PFSK-1 (cell line): Measurements from ENCODE around the gene PARD3B.

ENCODE experiments used
- POLR2AphosphoS5 ChIP-seq: IDR thresholded peaks from 2 replicates; pipeline ENCODE4 v1.6.1; 2012; ENCODE audit warnings: low read depth, mild to moderate bottlenecking, control low read depth, low read length, moderate library complexity
- SIN3A ChIP-seq: IDR thresholded peaks from 2 replicates; pipeline ENCODE4 v1.6.1; 2012; ENCODE audit warnings: mild to moderate bottlenecking, low read length, moderate library complexity, borderline replicate concordance; ENCODE audit not compliant: insufficient read depth
- TF ChIP-seq, protein P1 (sequence below), 2 experiments: IDR thresholded peaks; 2 replicates each; pipeline versions ENCODE4 v1.6.1 to v1.8.0; 2011 to 2012; ENCODE audit warnings: low read depth in 2 of 2, low read length in 2 of 2, control low read depth in 1 of 2, inconsistent platforms in 1 of 2, mild to moderate bottlenecking in 1 of 2, moderate library complexity in 1 of 2; ENCODE audit not compliant: insufficient read depth in 1 of 2

GRCh38 chr2:204754898-204755297, 209.6 kb downstream of the PARD3B start:
- TF ChIP-seq, protein P1, sequence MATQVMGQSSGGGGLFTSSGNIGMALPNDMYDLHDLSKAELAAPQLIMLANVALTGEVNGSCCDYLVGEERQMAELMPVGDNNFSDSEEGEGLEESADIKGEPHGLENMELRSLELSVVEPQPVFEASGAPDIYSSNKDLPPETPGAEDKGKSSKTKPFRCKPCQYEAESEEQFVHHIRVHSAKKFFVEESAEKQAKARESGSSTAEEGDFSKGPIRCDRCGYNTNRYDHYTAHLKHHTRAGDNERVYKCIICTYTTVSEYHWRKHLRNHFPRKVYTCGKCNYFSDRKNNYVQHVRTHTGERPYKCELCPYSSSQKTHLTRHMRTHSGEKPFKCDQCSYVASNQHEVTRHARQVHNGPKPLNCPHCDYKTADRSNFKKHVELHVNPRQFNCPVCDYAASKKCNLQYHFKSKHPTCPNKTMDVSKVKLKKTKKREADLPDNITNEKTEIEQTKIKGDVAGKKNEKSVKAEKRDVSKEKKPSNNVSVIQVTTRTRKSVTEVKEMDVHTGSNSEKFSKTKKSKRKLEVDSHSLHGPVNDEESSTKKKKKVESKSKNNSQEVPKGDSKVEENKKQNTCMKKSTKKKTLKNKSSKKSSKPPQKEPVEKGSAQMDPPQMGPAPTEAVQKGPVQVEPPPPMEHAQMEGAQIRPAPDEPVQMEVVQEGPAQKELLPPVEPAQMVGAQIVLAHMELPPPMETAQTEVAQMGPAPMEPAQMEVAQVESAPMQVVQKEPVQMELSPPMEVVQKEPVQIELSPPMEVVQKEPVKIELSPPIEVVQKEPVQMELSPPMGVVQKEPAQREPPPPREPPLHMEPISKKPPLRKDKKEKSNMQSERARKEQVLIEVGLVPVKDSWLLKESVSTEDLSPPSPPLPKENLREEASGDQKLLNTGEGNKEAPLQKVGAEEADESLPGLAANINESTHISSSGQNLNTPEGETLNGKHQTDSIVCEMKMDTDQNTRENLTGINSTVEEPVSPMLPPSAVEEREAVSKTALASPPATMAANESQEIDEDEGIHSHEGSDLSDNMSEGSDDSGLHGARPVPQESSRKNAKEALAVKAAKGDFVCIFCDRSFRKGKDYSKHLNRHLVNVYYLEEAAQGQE (IDR thresholded peaks at IDR 0.05; ENCODE audit: insufficient read depth in 1 of 2, low read depth in 2 of 2, low read length in 2 of 2) = no peak
- no peak for TF ChIP-seq POLR2AphosphoS5
- no peak for TF ChIP-seq SIN3A
